ENCODE results near the gene KCNIP3. TPM values are rescaled to one million over a fixed set of nuclear protein-coding genes. Genes with fewer than 3 reads are reported as not detected.

The KCNIP3 gene
- total RNA-seq (2021) (3.5 and 4.5 TPM in 2 replicates), Bru-seq, nascent RNA (percentile 20 among the genes with signal in this experiment), BruChase-seq, experiment 1, labeled RNA remaining after a 2-hour chase (percentile 25 among the genes with signal in this experiment), BruChase-seq, experiment 2, labeled RNA remaining after a 6-hour chase (percentile 28 among the genes with signal in this experiment)
- long read RNA-seq, partial matches to known transcripts, result 0 of 2 reads
- long read RNA-seq, other reads (novel, unspliced or antisense), result 1 of 2 reads

GRCh38 chr2:95296880-95297487 lies at the start of gene KCNIP3:
Gene KCNIP3, plus strand, starts transcription at chr2:95297347. Its CDS starts 92 bp downstream, at chr2:95297439.
- no peak for DNase-seq
- no peak within 1 kb of the TSS for H3K27ac ChIP-seq
- CTCF ChIA-PET, result interaction anchor here (0.6 kb wide), 1 partner anchor 977 kb away, joined by 4 read pairs; no protein-coding TSS in a partner anchor
- no peak for TF ChIP-seq EZH2 (IDR thresholded peaks at IDR 0.05; ENCODE audit: low read depth)
- TF ChIP-seq, protein P1, sequence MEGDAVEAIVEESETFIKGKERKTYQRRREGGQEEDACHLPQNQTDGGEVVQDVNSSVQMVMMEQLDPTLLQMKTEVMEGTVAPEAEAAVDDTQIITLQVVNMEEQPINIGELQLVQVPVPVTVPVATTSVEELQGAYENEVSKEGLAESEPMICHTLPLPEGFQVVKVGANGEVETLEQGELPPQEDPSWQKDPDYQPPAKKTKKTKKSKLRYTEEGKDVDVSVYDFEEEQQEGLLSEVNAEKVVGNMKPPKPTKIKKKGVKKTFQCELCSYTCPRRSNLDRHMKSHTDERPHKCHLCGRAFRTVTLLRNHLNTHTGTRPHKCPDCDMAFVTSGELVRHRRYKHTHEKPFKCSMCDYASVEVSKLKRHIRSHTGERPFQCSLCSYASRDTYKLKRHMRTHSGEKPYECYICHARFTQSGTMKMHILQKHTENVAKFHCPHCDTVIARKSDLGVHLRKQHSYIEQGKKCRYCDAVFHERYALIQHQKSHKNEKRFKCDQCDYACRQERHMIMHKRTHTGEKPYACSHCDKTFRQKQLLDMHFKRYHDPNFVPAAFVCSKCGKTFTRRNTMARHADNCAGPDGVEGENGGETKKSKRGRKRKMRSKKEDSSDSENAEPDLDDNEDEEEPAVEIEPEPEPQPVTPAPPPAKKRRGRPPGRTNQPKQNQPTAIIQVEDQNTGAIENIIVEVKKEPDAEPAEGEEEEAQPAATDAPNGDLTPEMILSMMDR (conservative IDR thresholded peaks at IDR 0.05), result no peak
- peaks cover 33% of the 10 kb centered on the region for H3F3A ChIP-seq (ENCODE audit: insufficient read depth, low read depth)
- peak within 1 kb of the TSS; percentile 17; the same call in 1 of the 2 replicates for H3K4me2 ChIP-seq
- H3K4me3 ChIP-seq, result no peak within 1 kb of the TSS
- no peaks in the 10 kb centered on the region for H3K36me3 ChIP-seq (ENCODE audit: low read depth)
- no peaks in the 10 kb centered on the region for H3K9me3 ChIP-seq (ENCODE audit: insufficient read depth, low read depth)
- no peaks in the 10 kb centered on the region for H3K79me2 ChIP-seq (ENCODE audit: low read depth)
- no peaks in the 10 kb centered on the region for H3K9me2 ChIP-seq (ENCODE audit: insufficient read depth)
- peaks cover 3% of the 10 kb centered on the region; the same call in 1 of the 2 replicates for H3K27me3 ChIP-seq (ENCODE audit: insufficient read depth, low read depth)
- peaks cover 4% of the 10 kb centered on the region for H4K20me1 ChIP-seq (ENCODE audit: insufficient read depth)
- no peak within 1 kb of the TSS for H2AFZ ChIP-seq
- peaks cover 34% of the 10 kb centered on the region for H3K4me1 ChIP-seq (replicated peaks; ENCODE audit: insufficient read depth)
- POLR2A ChIA-PET (ENCODE audit: unreplicated experiment), result no interaction called here
- no TSS peak for BruUV-seq (replicated peaks)
- intact Hi-C loops (cut with micrococcal nuclease; ENCODE audit: unreplicated experiment), result loop anchor here (2.0 kb wide), 1 partner anchor 16 kb away; no protein-coding TSS in a partner anchor

GRCh38 chr2:95258271-95258670 lies 38.9 kb upstream of the KCNIP3 start:
- H3F3A ChIP-seq (ENCODE audit: insufficient read depth, low read depth), result no peaks in the 10 kb centered on the region
- no peaks in the 10 kb centered on the region for H3K9me2 ChIP-seq (ENCODE audit: insufficient read depth)

More at GRCh38 chr2:95258271-95258670, 38.9 kb upstream of the KCNIP3 start:
- no peak overlapping the region for H3K27ac ChIP-seq
- TF ChIP-seq, protein P1 (conservative IDR thresholded peaks at IDR 0.05), result no peak
- no peak for TF ChIP-seq EZH2 (IDR thresholded peaks at IDR 0.05; ENCODE audit: low read depth)
- no peak overlapping the region for H3K4me3 ChIP-seq
- H3K4me2 ChIP-seq, result no peak overlapping the region
- H2AFZ ChIP-seq, result no peak overlapping the region
- H3K4me1 ChIP-seq (replicated peaks; ENCODE audit: insufficient read depth), result peaks cover 7% of the 10 kb centered on the region; the same call in 1 of the 2 replicates
- intact Hi-C loops (cut with micrococcal nuclease; ENCODE audit: unreplicated experiment), result no loop called here
- no peak for DNase-seq
- no peaks in the 10 kb centered on the region for H3K79me2 ChIP-seq (ENCODE audit: low read depth)
- ChIA-PET CTCF (no interaction called here), POLR2A (ENCODE audit: unreplicated experiment) (no interaction called here)
- H3K36me3 ChIP-seq (ENCODE audit: low read depth), result no peaks in the 10 kb centered on the region
- H3K27me3 ChIP-seq (ENCODE audit: insufficient read depth, low read depth), result peaks cover 36% of the 10 kb centered on the region
- BruUV-seq (replicated peaks), result no TSS peak
- peaks cover 25% of the 10 kb centered on the region; the same call in 1 of the 2 replicates for H3K9me3 ChIP-seq (ENCODE audit: insufficient read depth, low read depth)
- no peaks in the 10 kb centered on the region for H4K20me1 ChIP-seq (ENCODE audit: insufficient read depth)
